ENCODE measurements around the gene NDUFB2.

GRCh38 chr7:140681766-140682165 is 14.7 kb upstream of the NDUFB2 start:
- no peak for TF ChIP-seq CTCF (IDR thresholded peaks at IDR 0.05; ENCODE audit: low read length)
- no peak for TF ChIP-seq EZH2 (IDR thresholded peaks at IDR 0.05; ENCODE audit: borderline replicate concordance, low read length)

Data from OCI-LY1 (cell line).